Suppressor macrophage (primary cell): ENCODE data around the gene PBX1.

ENCODE experiments used
- DNase-seq, 4 experiments: peaks; one replicate each; pipeline ENCODE4 v3.0.0-alpha.2; 2020 to 2022

Gene PBX1

DNA sequence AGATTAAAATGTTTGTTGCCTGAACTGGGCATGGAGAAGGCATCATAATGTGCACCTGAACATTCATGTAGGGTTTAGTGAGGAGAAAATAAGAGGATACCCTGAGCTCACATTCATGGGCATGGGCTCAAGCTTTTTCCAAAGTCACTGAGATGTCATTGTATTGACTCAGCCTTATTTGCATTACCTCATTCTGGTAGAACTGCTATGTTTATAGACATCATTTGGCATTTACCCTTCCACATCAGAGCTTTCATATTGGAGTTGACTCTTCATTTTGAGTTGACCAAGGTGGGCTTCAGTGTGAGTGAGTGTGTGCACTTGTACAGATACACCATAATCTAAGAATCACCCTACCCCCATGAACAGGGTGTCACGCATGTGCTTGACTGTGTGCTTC is 143.2 kb downstream of the PBX1 start:
- DNase-seq, result no peak

DNA sequence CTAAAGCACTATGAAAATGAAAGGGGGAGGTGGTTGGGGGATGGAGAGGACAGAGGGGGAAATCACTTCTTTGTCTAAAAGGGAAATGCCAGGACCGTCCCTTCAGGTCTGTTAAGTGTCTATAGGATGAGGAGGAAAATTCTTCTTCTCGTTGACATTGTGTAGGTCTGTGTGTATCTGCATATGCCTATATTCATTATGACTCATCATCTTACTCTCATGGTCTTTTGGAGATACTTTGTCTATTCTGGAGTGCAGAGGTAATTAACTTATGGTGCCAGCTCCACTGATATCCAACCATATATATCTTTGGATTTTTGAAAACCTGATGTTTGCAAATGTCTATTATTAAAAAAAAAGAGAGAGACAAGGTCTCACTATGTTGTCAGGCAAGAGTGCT is 143.7 kb downstream of the PBX1 start:
- DNase-seq, result no peak

DNA sequence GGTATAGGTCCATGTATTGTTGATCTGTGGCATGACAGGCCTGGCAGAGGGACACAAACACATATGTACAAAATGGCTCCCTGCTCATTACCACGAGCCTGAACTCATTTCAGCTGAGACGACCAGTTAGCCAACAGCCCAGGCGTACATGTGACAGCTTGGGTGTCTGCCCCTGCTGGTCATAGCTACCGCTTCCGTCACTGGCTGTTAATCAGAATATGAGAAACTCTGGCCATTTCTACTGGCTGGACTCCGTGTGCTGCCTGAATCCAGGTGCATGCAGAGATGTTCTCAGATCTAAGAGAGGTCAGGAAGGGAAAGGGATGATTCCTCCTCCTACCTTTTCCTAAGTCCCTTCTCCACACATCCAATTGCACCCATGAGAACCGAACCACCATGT is 144.5 kb downstream of the PBX1 start:
- no peak for DNase-seq

DNA sequence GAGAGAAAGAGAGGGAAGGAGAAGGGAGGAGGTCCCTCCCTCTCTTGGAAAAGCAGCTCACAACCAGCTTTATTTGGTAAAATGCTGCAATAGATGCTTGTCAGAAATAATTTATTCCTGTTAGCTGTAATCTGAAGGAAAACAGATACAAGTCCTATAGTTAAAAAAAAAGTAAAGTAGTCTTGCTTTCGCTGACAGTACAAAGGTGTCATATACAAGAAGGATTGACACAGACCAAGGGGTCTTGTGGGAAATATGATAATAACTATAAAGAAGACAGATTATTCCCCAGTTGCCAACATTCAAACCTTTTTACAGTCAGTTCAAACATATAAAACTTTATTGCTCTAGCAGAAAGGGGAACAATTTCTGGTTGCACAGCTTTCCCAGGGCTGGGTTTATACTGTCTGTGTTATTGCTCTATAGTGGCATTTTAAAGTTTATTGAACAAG is 145.0 kb downstream of the PBX1 start:
- DNase-seq, result no peak

DNA sequence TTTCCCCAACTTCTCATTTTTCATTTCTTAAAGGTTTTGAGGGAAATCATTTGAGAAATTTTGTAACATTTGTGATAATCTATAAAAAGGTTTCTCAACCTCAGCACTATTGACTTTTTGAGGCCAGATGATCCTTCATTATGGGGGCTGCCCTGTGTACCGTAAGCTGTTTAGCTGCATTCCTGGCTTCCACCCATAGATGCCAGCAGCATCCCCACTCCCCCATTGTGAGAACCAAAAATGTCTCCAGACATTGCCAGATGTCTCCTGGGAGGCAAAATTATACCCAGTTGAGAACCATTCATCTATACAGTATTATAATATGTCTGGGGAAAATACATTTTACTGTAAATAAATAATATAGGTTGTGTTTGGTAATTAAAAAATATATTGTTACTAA is 146.0 kb downstream of the PBX1 start:
- DNase-seq, result no peak

DNA sequence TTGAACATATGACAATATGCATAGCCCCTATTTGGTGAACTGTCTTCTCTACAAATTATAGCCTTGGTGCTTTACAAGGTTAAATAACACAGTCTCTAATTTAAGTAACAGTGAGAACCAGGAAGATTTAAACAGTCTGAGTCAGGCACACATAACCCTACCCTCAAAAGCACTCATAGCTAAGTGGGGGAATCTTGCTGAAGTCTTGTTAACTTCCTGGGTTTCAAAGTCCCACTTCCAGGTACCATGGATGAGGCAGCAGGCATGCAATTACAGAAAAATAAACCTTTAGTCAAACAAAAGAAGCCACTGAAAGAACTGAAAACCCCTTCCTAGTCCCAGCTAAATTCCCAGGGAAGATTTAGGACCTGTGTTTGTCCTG is 147.6 kb downstream of the PBX1 start:
- no peak for DNase-seq

DNA sequence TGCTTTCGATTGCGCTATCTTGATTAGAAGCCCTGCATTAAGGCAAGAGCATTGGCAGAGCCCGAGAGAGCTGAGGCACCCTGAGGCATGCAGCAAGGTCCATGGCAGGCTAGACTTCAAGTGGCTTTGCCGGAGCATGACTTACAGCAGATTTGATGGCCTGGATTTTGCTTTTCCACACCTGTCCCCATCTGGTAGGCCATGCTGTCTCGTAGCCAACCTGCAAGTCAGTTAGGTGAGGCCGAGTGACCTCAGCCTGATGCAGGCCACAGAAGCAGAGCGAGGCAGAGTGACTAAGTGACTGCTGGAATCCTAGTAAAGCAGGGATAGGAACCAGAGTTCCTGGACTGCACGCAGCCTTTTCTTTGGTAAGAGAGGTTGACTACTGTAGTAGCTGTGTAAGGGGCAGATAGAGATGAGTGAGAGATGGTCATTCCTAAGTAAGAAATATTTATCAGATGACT is 148.9 kb downstream of the PBX1 start:
- DNase-seq, result no peak

DNA sequence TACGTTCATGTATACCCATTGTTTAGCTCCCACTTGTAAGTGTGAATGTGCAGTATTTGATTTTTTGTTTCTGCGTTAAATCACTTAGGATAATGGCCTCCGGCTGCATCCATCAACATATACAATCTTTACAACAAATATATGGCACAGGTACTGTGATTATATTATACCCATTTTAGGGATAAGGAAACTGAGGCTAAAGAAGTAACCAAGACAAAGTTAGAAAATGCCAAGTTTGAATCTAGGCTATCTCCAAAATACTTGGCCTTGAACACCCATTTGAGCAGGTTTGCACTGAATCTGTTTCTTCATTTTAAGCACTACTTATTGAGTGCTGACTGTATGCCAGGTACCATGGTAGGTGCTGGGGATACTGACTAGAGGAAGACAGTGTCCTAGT is 149.6 kb downstream of the PBX1 start:
- no peak for DNase-seq

DNA sequence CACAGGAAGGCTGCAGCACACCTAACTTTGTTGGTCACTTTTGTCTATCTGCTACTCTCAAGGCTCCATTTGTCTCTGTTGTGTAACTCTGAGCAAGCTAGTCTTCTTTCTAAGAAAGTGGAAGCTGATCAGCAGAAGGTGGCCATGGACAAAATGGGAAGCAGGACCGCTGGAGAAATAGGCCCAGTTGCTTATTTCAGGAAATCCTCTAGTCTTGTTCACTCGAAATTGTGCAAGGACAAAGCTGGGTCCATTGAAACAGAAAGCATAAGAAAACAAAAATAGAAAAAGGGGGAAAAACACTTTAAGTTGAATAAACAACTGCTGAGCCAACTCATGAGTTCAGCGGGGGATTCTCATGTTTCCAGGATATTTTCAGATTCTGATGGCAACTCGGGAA is 150.1 kb downstream of the PBX1 start:
- peak; percentile 80 to 90 (median 86) for DNase-seq

DNA sequence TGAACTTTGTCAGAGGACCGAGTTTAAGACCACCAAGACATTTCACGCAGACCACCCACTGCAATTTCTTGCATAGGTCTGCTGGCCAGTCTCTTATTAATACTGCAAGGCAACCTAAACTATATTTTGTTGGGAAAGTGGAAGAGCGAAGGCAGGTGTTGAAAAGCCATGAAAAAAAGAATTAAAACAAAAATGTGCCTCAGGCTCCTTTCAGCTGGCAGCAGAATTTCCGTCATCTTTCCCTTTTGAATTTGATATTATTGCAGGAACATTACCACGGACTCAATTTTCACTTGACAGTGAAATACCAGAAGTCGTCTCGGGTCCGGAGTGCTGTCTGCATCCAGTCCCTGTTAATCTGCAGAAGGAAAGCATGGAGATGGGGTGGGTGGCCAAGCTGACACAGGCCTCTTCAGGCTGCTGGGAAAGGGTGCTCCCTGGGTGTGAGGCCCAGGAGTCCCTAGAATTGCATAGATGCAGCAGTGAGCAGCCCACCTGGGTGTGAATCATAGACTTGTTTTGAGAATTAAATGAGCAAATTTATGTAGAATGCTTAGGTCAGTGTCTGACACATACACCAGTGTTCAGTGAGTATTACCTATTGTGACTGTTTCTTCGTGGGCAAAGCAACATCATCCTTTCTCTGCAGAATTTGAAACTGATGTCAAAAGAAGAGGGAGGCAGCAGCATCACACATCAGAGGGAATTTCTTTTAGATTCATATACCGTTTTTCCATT is 150.7 kb downstream of the PBX1 start:
- no peak for DNase-seq

DNA sequence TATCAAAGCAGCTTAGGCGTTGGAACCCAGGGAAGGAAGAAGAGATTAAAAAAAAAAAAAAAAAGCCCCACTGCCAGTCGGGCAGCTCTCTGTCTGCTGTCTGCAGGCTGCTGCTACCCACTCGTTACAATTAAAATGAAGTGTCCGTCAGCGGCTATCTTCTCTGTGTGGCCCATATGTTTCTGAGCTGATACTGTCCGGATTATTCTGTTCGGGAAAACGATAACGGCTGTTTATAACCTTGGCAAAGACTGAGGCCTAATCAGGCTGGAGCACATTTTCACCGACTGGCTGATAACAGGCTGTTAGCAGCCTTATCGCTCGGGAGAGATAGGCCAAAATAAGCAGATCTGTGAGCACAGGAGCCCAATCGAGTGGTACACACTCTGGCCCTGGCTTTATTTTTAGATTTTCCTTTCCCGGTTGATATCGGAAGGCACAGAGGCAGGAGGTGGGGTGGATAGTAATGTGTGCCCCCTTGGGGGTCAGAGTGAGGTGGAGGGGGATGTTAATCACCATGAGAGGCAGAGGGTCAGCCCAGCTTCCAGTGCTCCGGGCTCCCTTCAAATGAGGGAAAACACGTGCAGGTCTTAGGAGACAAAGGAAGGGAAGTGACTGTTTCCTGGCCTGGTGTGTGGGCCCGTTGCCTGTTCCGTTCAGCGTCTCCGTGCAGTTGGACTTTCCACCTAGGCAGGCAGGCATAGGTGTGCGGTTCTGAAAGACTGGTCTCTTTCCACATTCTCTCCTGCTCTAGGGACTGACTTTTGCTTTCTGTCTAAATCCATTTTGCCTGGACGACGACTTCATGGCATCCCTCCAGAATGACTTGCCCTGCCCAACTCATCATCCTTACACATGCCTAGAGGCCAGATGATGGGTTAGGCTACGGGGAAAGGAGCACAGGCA is 153.4 kb downstream of the PBX1 start:
- DNase-seq, result no peak

DNA sequence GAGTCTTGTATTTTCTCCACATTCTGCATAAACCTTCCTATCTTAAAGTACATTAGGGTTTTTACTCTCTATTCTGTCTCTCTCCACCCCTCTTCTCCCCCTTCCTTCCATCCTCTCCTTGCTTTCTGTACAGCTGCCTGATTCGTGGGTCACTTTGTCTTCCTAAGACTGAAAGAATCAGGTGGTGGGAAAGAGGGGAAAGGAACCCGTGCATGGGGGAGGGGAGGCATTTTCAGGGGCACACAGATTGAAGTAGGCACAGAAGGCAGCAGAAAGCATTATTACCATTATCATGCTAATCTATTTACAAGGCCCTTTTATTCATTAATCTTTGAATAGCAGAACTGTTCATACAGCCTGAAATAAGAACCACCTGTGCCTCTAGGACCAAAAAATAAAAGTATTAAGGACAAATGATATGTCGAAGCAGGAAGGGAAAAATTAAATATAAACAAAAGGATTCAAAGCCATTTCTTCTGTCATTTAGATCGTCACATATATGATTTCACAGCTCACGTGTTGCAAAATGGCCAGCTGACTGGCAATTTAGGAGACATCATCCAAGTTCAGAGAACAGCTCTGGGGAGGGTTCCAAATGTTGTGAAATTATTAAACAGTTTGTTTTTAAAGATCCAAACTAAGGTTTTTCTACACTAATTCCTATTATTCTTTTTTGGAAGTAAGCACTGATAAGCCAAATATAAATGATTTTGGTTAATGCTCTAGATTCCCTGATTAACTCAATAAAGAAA is 154.6 kb downstream of the PBX1 start:
- DNase-seq, result peak in 2 of 4 experiments; percentile 5 to 17

DNA sequence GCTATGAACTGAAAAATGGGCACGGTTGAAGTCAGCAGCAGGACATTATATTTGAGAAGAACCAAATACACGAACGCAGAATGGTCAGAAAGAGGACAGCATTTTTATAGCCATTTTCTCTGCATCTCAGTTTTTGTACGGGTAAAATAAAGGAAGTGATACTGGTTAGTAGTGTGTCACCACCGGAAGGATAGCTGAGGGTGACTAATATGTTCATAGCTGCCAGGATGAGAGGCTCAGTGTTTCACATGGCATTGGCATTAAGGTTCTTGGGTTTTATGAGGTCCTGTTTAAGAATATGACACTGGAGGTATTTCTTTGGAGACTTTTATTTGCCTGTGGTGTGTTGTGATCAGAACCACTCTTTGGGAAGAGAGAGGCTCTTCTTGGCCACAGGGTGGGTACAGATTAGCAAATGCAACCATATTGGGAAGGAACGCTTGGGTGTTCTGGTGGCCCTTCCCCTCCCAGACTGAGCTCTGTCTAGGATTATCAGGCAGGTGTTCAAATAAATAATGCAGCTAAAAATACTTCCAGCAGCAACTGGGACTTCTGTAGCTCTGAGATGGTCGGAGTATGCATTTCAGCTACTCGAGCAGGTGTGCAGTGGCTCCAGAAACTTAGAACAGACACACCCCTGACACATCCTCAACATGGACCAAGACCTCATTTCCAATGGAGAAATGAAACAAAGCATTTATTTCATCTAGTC is 158.2 kb downstream of the PBX1 start:
- peak; percentile 71 to 91 (median 82) for DNase-seq

DNA sequence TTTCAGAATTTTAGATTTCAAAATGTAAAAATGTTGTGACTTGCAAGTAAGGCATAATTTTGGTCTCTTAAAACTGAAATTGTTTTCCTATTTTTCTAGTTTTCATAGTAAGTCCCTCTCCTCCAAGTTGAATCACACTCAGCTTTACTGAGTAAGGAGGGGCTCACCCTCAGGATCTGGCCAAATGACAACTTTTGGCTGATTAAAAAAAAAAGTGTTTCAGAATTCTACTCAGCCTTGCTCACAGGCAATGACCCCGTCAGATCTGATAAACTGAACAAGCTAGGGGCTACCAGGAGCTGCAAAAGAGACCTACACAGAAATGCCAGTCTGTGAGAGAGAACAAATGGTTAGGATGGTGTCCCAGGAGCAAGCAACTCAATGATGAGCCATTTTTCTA is 159.8 kb downstream of the PBX1 start:
- no peak for DNase-seq

DNA sequence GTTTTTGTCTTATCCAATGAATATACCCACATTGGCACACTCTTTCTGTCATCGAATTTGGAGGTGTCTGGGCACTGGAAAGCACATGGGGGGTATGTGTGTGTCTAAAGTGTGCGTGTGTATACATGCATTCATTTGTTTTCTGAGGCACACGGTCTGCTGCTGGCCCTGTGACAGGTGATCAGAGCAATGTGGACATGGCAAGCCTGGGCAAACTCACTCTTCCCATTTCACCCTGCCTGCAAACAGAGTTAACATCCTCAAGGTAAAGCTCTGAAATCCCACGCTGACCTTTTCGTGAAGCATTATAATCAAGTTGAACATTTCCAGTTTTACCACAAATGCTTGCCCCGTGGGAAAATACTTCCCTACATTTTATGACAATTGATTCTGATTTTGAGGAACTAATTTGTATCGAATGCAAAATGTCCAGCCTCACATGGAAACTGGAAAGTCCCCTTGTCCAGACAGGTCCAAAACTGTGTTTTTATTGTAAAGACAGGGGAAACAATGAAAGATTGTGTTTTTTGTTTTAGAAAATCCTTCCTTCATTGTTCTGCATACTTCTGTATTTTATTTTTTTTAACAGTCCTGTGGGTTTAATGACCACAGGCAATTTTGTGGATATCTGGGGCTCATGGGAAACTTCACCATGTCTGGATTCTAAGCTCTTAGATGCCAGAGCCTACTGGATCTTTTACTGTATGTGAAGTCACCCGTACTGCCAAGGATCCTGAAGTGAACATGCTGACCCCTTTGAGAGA is 160.9 kb downstream of the PBX1 start:
- DNase-seq, result peak in 3 of 4 experiments; percentile 25 to 62 (median 54)

DNA sequence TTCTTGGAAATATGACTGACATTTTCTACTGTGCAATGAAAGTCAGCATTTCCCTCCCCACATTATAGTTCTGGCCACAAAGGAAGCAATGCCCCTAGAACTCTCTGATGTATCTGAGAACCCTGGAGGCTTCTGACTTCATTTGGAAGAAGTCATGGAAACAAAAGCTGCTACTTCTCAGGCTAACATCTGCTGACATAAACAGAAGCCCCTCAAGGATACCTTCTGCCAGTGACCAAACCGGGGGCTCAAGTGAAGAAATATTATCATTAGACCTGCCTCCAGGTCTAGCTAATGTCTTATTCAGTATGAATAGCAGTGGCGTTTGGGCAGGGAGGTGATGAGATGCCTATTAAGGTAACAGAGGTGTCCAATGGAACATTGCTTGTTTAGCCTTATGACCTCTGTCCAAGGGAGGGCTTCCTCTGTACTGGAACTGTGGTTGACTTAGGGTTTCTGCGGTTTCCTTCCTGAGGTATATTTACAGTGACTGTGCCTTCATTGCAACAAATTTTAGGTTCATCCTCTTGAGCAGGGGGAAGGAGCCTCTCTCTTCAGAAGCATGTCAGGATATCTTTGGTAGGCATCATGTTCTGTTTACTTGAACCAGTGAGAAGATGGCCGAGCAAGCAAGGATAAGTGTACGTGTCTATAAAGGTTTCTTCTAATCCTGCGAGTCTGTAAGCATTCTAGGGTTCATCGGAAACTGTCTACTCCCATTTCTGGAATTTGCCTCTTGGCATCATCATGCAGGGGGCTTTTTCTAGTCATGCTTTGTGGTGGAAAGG is 161.7 kb downstream of the PBX1 start:
- peak in 2 of 4 experiments; percentile 3 to 5 for DNase-seq

DNA sequence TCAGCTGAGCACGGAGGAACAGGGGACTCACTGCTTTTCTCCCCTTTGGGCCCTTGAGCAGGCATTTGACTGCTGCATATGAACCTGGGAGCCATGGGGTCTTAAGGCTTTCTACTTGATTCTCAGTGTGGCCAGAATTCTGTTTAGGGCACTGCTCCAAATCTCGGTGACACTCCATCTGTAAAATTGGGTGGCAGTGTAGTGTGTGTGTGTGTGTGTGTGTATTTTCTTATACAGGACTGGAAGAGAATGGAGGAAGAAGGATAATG is 162.2 kb downstream of the PBX1 start:
- DNase-seq, result no peak

DNA sequence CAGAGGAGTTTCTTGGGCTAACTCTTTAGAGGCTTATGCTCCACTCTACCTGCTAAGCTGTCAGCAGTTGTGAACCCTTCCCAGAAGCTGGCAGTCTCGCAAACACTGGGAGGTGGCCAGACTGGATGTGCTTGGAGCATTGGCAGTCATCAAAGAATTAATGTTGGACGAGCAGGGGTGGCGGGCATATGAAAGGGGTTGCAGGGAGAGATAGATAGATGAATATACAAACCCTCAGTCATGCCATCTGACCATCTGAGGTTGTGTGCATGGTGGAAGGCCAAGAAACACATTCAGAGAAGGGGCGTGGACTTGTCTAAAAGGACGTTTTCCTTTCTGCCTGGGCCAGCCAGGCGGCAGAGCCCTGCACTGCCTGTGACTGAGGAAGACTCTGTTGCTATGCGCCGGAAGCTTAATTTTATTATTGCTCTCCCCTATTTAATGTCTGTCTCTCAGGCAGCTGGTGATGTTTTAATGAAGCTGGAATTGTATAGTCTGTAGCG is 164.4 kb downstream of the PBX1 start:
- DNase-seq, result no peak

DNA sequence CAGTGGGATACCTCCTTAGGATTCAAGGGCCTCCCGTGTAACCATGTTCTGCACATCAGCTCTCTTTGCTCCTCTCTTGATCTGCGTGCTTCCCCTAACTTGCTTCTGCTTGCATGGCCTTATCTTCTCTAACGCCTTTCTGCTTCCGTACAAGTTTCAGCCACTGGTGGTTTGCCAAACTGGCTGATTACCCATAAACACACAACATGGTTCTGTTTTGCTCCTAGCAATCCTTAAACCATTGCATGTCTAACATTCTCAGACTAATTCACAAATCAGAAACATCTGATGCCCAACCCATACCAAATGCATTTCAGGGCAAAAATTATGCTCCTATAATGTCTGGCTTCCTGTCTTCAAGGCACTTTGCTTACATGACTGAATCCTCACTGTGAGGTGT is 166.4 kb downstream of the PBX1 start:
- no peak for DNase-seq

DNA sequence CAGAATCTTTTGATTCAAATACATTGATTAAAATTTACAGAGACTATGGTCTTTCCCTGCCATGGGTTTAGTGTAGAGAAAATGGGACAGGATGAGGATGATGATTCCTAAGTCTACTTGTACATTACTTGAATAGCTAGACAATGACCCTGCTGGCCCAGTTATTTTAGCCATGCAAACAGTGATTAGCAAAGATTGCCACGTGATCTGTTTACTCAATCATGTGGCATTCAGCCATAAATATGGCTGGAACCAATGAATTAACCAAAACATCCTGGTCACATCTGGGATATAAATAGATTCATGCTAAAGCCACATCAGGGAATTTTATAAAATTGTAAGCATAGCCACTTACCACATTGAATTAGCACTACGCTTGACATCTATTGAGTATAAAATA is 167.3 kb downstream of the PBX1 start:
- no peak for DNase-seq

DNA sequence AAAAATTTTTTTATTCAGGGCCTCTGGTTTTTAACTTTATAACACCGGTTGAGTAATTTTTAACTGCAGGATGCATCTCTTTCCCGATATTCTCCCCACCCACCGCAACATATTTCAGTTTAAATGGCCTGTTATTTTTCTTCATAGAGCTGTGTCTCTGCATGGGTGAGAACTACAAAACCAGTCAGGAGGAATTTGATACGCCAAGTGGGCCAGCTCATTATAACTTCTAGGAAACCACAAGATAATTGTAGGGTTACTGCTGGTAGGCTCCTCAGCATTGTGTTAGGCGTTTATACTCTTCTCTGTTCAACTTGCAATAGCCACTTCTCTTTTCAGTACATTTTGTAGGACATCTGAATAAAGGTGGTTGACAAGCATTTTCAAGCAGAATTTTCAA is 169.7 kb downstream of the PBX1 start:
- DNase-seq, result no peak
